OCI-LY7 (cell line): ENCODE results near the gene PBX2. TPM values are rescaled to one million over a fixed set of nuclear protein-coding genes. Genes with fewer than 3 reads are reported as not detected.

Experiments used
- BruUV-seq: library from RNA; stranded (reverse); fragments of 400-500 nt; replicated peaks from 2 replicates; lab custom pipeline; 2021; lab: Mats Ljungman, UMichigan
- CTCF ChIA-PET: fragments of 300-600 bp; sonication (Branson Sonifier 250); formaldehyde crosslinking; loops from one replicate; lab custom pipeline; 2022; ENCODE audit warnings: antibody characterized with exemption; ENCODE audit not compliant: unreplicated experiment; lab: Charles Lee
- POLR2A ChIA-PET: fragments of 300-600 bp; sonication (Branson Sonifier 250); formaldehyde crosslinking; loops from one replicate; lab custom pipeline; 2022; ENCODE audit warnings: antibody characterized with exemption; lab: Charles Lee
- DNase-seq: peaks from one replicate; pipeline ENCODE4 v3.0.0-alpha.2; 2015; ENCODE audit warnings: low spot score
- H2AFZ ChIP-seq: fragments of 200-600 bp; sonication (generic), shearing (Covaris generic); 2 replicates; pipeline ENCODE4 v1.6.1; 2014; ENCODE audit warnings: mild to moderate bottlenecking, antibody characterized with exemption, low read length, moderate library complexity
- H3K27ac ChIP-seq: fragments of 200-600 bp; sonication (generic); 2 replicates; pipeline ENCODE4 v1.5.1; 2014; ENCODE audit warnings: mixed run types, low read depth, mild to moderate bottlenecking, moderate library complexity, low read length, inconsistent platforms; ENCODE audit not compliant: poor library complexity, severe bottlenecking
- H3K36me3 ChIP-seq: fragments of 200-600 bp; sonication (generic); 2 replicates; pipeline ENCODE4 v1.6.1; 2014; ENCODE audit warnings: mild to moderate bottlenecking, antibody characterized with exemption, low read length, moderate library complexity, mixed read lengths; ENCODE audit not compliant: insufficient read depth
- H3K4me1 ChIP-seq: fragments of 200-600 bp; sonication (generic); 2 replicates; pipeline ENCODE4 v1.5.1; 2014; ENCODE audit warnings: mild to moderate bottlenecking, low read length; ENCODE audit not compliant: insufficient read depth, poor library complexity, severe bottlenecking
- H3K4me2 ChIP-seq: fragments of 200-600 bp; sonication (generic); 2 replicates; pipeline ENCODE4 v1.6.1; 2014; ENCODE audit warnings: mild to moderate bottlenecking, low read length
- H3K4me3 ChIP-seq: fragments of 200-600 bp; sonication (generic); 2 replicates; pipeline ENCODE4 v1.5.1; 2014; ENCODE audit warnings: mild to moderate bottlenecking, low read depth, low read length; ENCODE audit not compliant: poor library complexity, severe bottlenecking
- H3K79me2 ChIP-seq: fragments of 200-600 bp; sonication (generic); 2 replicates; pipeline ENCODE4 v1.6.1; 2016; ENCODE audit warnings: low read depth, mild to moderate bottlenecking, low read length, moderate library complexity, mixed read lengths; ENCODE audit not compliant: insufficient read depth
- H3K9me2 ChIP-seq: fragments of 200-600 bp; sonication (generic); 2 replicates; pipeline ENCODE4 v1.6.1; 2016; ENCODE audit warnings: mild to moderate bottlenecking, low read length, mixed read lengths; ENCODE audit not compliant: insufficient read depth
- H3K9me3 ChIP-seq: fragments of 200-600 bp; sonication (generic); 2 replicates; pipeline ENCODE4 v1.6.1; 2014; ENCODE audit warnings: mild to moderate bottlenecking, mixed run types, low read length, mixed read lengths
- H4K20me1 ChIP-seq: fragments of 200-600 bp; sonication (generic); 2 replicates; pipeline ENCODE4 v1.6.1; 2014; ENCODE audit warnings: mild to moderate bottlenecking, antibody characterized with exemption, low read length, moderate library complexity, mixed read lengths; ENCODE audit not compliant: insufficient read depth
- EZH2phosphoT487 ChIP-seq: fragments of 200-600 bp; sonication (generic); IDR thresholded peaks from 2 replicates; pipeline ENCODE4 v1.6.1; 2018; ENCODE audit warnings: low read depth, borderline replicate concordance, mild to moderate bottlenecking, mixed run types, antibody characterized with exemption, low read length, moderate library complexity, mixed read lengths
- intact Hi-C: fragments of 100-400 bp; cut with micrococcal nuclease; formaldehyde crosslinking; loops from one replicate; pipeline ENCODE4 v1.10.0; 2022; ENCODE audit not compliant: unreplicated experiment
- total RNA-seq, 2 experiments: library from RNA; depleted of rRNA in 1 of 2; stranded (reverse); fragments of >200 nt in 1 of 2; shearing (Covaris generic) in 1 of 2; gene quantifications; 2 replicates each; pipeline ENCODE4 v1.2.3, GENCODE V29; 2014 to 2022
- TF ChIP-seq, protein P1 (sequence below): fragments of 200-600 bp; sonication (generic); conservative IDR thresholded peaks from 2 replicates; pipeline ENCODE4 v1.5.1; 2014; ENCODE audit warnings: mild to moderate bottlenecking, antibody characterized with exemption, low read length, moderate library complexity, mixed read lengths

PBX2 gene
- total RNA-seq, 2 experiments from 2014 or later, result 23.1 to 80.5 TPM

DNA sequence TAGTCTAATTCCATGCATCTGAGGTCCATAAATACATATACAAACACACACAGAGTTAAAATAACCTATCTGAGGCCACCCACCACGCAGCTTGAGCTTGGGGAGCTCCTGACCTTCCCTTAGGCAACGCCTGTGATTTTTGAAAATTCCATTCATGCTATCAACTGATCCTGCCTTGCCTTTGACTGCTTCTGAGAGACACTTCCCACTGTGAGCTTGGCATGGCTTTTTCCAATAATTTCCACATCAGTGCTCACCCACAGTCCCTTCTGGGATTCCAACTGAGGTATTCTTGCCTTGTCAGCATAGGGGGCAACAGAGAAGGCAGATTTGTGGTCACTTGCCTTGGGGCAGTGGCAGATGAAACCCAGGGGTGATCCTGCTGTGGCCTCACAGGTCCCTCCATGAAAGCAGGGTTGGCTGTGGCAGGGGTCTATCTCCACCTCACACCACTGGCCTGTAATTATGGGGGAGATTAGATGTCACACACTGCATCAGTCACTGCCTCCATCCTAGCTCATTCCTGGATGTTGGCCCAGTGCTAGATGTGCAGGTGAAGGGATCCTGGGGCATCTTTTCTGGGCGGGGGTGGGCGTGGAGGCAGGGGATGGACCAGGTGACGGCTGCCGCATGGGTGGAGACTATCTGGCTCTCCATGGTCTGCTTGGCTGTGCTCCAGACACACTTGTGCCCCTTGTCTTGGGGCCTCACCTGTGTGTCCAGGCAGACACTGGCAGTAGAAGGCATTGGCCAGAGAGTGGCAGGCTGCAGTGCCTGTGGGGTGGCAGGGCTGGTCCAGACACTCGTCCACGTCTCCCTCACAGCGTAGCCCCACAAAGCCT is 13.6 kb upstream of the PBX2 start:
- Histone ChIP-seq H3K4me2 (no peak overlapping the region), H3K27ac (no peak overlapping the region), H3K79me2 (no peaks in the 10 kb centered on the region), H3K36me3 (no peaks in the 10 kb centered on the region), H4K20me1 (no peaks in the 10 kb centered on the region), H2AFZ (no peak overlapping the region), H3K9me2 (no peaks in the 10 kb centered on the region), H3K4me3 (no peak overlapping the region), H3K4me1 (no peaks in the 10 kb centered on the region), H3K9me3 (no peaks in the 10 kb centered on the region; the same call in 1 of the 2 replicates)
- no TSS peak for BruUV-seq
- ChIA-PET POLR2A (interaction anchor here (0.9 kb wide), 1 partner anchor 51 kb away, joined by 4 read pairs; no protein-coding TSS in a partner anchor), CTCF (interaction anchor here (0.6 kb wide), 1 partner anchor 203 kb away, joined by 4 read pairs; no protein-coding TSS in a partner anchor)
- TF ChIP-seq, protein P1, sequence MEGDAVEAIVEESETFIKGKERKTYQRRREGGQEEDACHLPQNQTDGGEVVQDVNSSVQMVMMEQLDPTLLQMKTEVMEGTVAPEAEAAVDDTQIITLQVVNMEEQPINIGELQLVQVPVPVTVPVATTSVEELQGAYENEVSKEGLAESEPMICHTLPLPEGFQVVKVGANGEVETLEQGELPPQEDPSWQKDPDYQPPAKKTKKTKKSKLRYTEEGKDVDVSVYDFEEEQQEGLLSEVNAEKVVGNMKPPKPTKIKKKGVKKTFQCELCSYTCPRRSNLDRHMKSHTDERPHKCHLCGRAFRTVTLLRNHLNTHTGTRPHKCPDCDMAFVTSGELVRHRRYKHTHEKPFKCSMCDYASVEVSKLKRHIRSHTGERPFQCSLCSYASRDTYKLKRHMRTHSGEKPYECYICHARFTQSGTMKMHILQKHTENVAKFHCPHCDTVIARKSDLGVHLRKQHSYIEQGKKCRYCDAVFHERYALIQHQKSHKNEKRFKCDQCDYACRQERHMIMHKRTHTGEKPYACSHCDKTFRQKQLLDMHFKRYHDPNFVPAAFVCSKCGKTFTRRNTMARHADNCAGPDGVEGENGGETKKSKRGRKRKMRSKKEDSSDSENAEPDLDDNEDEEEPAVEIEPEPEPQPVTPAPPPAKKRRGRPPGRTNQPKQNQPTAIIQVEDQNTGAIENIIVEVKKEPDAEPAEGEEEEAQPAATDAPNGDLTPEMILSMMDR, result no peak
- no peak for TF ChIP-seq EZH2phosphoT487
- intact Hi-C loops, result no loop called here
- DNase-seq, result no peak

DNA sequence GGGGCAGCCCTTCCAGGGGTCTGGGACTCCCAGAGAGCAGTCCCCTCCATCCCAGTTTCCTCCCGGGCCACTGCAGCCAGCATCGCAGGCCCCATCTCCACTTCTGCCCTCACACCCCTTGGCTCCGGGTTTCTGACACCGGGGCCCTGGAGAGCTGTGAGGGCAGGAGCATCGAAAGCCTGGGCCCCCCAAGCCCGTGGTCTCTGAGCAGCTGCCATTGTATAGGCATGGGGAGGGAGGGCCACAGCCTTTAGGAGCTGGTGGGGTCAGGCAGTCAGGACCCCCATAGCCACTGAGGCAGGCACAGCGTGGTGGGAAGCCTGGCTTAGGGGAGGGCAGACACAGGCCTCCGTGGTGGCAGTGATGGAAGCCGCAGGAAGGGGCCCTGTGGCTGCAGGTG is 12.2 kb upstream of the PBX2 start:
- no peaks in the 10 kb centered on the region for H3K79me2 ChIP-seq
- POLR2A ChIA-PET, result no interaction called here
- H3K9me3 ChIP-seq, result no peaks in the 10 kb centered on the region; the same call in 1 of the 2 replicates
- no peak overlapping the region for H3K4me2 ChIP-seq
- intact Hi-C loops, result no loop called here
- H3K9me2 ChIP-seq, result no peaks in the 10 kb centered on the region
- H3K4me3 ChIP-seq, result no peak overlapping the region
- no peaks in the 10 kb centered on the region for H3K36me3 ChIP-seq
- BruUV-seq, result no TSS peak
- H4K20me1 ChIP-seq, result no peaks in the 10 kb centered on the region
- TF ChIP-seq, protein P1, result no peak
- TF ChIP-seq EZH2phosphoT487, result no peak
- peaks cover 9% of the 10 kb centered on the region for H3K4me1 ChIP-seq
- no peak overlapping the region for H2AFZ ChIP-seq
- no peak for DNase-seq
- CTCF ChIA-PET, result no interaction called here
- H3K27ac ChIP-seq, result no peak overlapping the region
